Left renal cortex interstitium (tissue), 4 donors: ENCODE measurements around the gene ARID1B. TPM values are rescaled to one million over a fixed set of nuclear protein-coding genes. Genes with fewer than 3 reads are reported as not detected.

Source experiments
- DNase-seq, 4 donors: peaks; one replicate each; pipeline ENCODE4 v3.0.0-alpha.2; 2013; ENCODE audit warnings: low read depth in 4 of 4, low spot score in 2 of 4, missing footprints in 1 of 4
- polyA plus RNA-seq, 4 donors: library from polyadenylated mRNA; unstranded; fragments of 120-200 nt; gene quantifications; one replicate each; pipeline ENCODE4 v1.2.1, GENCODE V29; 2013; ENCODE audit not compliant: insufficient read length in 4 of 4

The ARID1B gene
- polyA plus RNA-seq, 4 donors, result 68.2 to 91.4 (median 76.9) TPM

GRCh38 chr6:156954191-156954590 lies 177.0 kb downstream of the ARID1B start:
- no peak for DNase-seq

GRCh38 chr6:156954816-156955215 lies 177.6 kb downstream of the ARID1B start:
- DNase-seq, result no peak

- DNase-seq, result no peak
Measured at GRCh38 chr6:156955494-156956183, 178.5 kb downstream of the ARID1B start.

GRCh38 chr6:156956286-156956685 lies 179.1 kb downstream of the ARID1B start:
- no peak for DNase-seq

GRCh38 chr6:156957931-156958547 lies 180.9 kb downstream of the ARID1B start:
- no peak for DNase-seq

GRCh38 chr6:156960525-156960924 lies 183.3 kb downstream of the ARID1B start:
- no peak for DNase-seq

- no peak for DNase-seq
Measured at GRCh38 chr6:156961282-156961892, 184.2 kb downstream of the ARID1B start.

GRCh38 chr6:156963712-156964700 lies 186.8 kb downstream of the ARID1B start:
- DNase-seq, result no peak

- DNase-seq, result no peak
Measured at GRCh38 chr6:156967852-156968251, 190.7 kb downstream of the ARID1B start.

GRCh38 chr6:156969233-156969632 lies 192.1 kb downstream of the ARID1B start:
- no peak for DNase-seq

GRCh38 chr6:156970595-156971112 lies 193.5 kb downstream of the ARID1B start:
- no peak for DNase-seq

GRCh38 chr6:156971153-156971885 lies 194.1 kb downstream of the ARID1B start:
- no peak for DNase-seq

- no peak for DNase-seq
Measured at GRCh38 chr6:156972145-156972544, 195.0 kb downstream of the ARID1B start.

GRCh38 chr6:156974830-156975261 lies 197.7 kb downstream of the ARID1B start:
- DNase-seq, result no peak

GRCh38 chr6:156975414-156975813 lies 198.2 kb downstream of the ARID1B start:
- DNase-seq, result no peak

GRCh38 chr6:156976216-156977127 lies 199.3 kb downstream of the ARID1B start:
- no peak for DNase-seq

GRCh38 chr6:156977527-156978291 lies 200.5 kb downstream of the ARID1B start:
- no peak for DNase-seq

GRCh38 chr6:156978948-156979347 lies 201.8 kb downstream of the ARID1B start:
- no peak for DNase-seq
